Testis (tissue), 2 donors: ENCODE data around the gene SLC12A3.

Experiments used
- POLR2A ChIP-seq: fragments of 450-650 bp; IDR thresholded peaks from one replicate; pipeline ENCODE4 v1.6.1; 2017; ENCODE audit warnings: antibody characterized with exemption, mild to moderate bottlenecking, moderate library complexity
- TF ChIP-seq, protein P1 (sequence below), 3 experiments: fragments of 450-650 bp in 2 of 3; fragments of 200-600 bp in 1 of 3; sonication (generic) in 1 of 3; IDR thresholded peaks; one replicate each; pipeline ENCODE4 v1.5.1; 2016 to 2019; ENCODE audit warnings: antibody characterized with exemption in 3 of 3, mild to moderate bottlenecking in 2 of 3, moderate library complexity in 1 of 3

DNA sequence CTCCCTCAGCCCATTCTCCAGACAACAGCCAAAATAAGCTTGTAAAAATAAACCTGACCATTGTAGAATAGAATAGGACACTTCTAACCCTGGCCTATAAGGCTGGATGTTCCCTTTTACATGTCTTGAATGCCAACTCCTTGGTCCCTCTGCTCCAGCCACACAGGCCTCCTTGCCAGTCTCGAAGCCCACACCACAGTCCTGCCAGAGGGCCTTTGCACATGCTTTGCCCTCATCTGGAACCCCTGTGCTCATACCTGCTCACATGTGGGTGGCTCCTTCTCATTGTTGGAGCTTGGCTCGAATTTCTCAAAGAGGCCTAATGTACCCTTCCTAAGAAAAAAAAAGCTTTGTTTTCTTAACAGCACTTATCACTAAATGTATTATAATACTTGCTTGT lies 5.4 kb upstream of the SLC12A3 start:
- TF ChIP-seq, protein P1, sequence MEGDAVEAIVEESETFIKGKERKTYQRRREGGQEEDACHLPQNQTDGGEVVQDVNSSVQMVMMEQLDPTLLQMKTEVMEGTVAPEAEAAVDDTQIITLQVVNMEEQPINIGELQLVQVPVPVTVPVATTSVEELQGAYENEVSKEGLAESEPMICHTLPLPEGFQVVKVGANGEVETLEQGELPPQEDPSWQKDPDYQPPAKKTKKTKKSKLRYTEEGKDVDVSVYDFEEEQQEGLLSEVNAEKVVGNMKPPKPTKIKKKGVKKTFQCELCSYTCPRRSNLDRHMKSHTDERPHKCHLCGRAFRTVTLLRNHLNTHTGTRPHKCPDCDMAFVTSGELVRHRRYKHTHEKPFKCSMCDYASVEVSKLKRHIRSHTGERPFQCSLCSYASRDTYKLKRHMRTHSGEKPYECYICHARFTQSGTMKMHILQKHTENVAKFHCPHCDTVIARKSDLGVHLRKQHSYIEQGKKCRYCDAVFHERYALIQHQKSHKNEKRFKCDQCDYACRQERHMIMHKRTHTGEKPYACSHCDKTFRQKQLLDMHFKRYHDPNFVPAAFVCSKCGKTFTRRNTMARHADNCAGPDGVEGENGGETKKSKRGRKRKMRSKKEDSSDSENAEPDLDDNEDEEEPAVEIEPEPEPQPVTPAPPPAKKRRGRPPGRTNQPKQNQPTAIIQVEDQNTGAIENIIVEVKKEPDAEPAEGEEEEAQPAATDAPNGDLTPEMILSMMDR (IDR thresholded peaks at IDR 0.05) = no peak
- TF ChIP-seq POLR2A = no peak
